Left hindlimb (tissue), 1 donor: Measurements from ENCODE around the gene PDK1.
A peak's percentile ranks its signal among the peaks of the same experiment; 100 is the strongest.
"Not testable (repeated sequence)": the region's sequence is repeated elsewhere in the genome, so short reads cannot be mapped to it uniquely, and the experiment has no call there.

Source experiments
- DNase-seq: peaks from one replicate; pipeline ENCODE4 v3.0.0-alpha.2; 2018

PDK1 gene

GRCh38 chr2:172552547-172553291 lies 3.2 kb upstream of the PDK1 start:
- DNase-seq = no peak

GRCh38 chr2:172554352-172555271 lies 1.3 kb upstream of the PDK1 start:
- no peak for DNase-seq

DNA sequence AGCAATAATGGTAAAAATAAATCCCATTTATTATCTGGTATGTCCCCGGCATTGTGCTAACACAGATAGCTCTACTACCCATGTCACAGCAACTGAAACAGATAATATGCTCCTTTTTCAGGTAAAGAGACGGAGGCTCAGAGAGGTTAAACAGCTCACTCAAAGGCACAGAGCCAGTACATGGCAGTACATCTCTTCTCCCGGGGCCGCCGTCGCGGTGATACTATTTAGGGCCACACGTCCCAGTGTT lies 693 bp upstream of the PDK1 start:
- no peak for DNase-seq

DNA sequence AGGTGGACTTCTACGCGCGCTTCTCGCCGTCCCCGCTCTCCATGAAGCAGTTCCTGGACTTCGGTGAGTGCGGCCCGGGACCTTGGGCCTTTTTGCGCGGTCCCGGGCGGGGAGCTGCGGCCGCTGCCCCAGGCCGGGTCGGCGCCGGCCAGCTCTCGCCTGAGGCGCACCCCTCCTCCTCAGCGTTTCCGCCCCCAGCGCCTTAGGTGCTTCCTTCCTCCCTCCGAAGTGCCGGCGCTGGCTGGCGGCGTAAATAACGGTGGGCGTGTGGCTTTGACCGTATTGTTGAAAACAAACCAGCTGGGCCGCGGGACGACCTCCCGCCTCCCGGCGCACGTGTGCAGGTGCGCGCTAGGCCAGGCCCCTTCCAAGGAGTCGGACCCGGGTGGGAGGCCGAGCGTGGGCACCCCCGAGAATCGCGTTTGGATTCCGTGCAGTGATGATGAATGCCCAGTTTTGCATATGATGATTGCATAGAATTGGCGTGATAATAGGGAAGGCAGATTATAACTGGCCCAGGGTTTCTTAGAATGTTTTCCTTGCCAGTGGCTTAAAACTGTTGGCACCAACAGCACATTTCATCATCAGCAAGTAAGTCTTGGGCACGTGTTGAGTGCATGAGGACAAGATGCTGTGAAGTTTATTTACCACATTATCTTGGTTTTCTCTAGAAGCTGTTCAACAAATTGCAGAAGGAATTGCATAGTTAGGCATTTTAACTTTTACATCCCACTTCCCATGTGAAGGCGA lies 569 bp downstream of the PDK1 start:
- peak; percentile 63 for DNase-seq

- DNase-seq = no peak
Measured at GRCh38 chr2:172558372-172558771, 2.5 kb downstream of the PDK1 start.

GRCh38 chr2:172560721-172561120 lies 4.8 kb downstream of the PDK1 start:
- no peak for DNase-seq

DNA sequence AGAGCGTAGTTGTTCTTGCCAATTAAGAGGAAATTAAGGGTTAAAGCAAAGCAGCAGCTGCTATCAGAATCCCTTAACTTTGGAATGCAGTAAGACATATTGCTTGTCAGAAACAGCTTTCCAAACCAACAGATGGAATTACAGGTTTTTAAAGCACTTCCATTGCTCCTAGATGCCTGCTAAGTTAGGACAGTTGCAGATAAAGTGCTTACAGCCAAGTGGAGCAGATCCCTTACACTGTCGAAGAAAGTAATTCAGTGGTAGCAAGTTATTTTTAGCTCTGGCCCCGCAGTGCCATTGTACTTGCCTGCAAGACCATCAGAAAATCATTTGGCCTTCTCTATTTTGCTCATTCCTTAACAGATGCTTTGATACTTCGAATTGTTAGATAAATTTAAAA lies 5.4 kb downstream of the PDK1 start:
- DNase-seq = no peak

DNA sequence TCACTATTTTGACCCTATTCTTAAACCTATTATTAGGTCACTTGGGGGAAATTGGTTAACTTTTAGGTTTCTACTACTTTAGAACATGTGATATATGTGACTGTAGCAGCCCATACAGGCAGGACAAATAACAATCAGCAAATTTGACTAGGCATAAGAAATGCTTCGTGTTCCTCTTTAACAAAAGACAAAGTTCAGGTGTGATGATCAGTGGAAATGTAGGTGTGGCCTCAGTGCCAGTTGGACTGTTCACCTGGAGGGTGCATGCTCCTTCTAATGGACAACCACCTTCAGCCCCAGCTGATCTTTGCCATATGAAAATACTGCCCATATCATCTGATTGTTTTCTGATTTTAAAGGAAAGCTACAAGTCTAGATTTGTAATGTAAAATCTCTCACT lies 6.4 kb downstream of the PDK1 start:
- no peak for DNase-seq

GRCh38 chr2:172564376-172564775 lies 8.5 kb downstream of the PDK1 start:
- no peak for DNase-seq

DNA sequence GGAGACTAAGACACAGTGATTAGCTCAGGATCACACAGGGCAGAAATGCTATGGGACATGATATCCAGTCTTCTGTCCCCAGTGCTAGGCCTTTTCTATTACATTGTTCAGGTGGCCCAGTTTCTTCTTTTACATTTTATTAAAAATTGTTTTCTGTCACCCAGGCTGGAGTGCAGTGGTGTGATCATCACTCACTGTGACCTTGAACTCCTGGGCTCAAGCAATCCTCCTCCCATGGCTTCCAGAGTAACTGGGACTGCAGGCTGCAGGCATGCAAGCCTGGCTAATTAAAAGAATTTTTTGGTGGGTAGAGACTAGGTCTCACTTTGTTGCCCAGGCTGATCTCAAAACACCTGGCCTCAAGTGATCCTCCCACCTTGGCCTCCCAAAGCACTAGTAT lies 15.4 kb downstream of the PDK1 start:
- no peak for DNase-seq

- DNase-seq = no peak
Measured at GRCh38 chr2:172572981-172573380, 17.1 kb downstream of the PDK1 start.

GRCh38 chr2:172574965-172575364 lies 19.1 kb downstream of the PDK1 start:
- DNase-seq = no peak

DNA sequence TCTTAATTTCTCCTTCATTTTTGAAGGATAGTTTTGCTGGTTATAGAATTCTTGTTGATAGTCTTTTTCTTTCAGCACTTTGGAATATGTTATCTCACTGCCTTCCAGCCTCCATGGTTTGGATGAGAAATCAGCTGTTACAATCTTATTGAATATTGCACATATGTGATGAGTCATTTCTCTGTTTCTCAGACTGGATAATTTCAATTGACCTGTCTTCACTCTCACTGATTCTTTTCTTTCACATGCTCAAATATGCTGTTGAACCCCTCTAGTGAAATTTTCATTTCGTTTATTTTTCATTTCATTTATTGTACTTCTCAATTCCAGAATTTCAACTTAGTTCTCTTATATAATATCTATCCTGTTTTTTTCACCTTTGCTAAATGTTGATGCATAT lies 22.2 kb downstream of the PDK1 start:
- no peak for DNase-seq

DNA sequence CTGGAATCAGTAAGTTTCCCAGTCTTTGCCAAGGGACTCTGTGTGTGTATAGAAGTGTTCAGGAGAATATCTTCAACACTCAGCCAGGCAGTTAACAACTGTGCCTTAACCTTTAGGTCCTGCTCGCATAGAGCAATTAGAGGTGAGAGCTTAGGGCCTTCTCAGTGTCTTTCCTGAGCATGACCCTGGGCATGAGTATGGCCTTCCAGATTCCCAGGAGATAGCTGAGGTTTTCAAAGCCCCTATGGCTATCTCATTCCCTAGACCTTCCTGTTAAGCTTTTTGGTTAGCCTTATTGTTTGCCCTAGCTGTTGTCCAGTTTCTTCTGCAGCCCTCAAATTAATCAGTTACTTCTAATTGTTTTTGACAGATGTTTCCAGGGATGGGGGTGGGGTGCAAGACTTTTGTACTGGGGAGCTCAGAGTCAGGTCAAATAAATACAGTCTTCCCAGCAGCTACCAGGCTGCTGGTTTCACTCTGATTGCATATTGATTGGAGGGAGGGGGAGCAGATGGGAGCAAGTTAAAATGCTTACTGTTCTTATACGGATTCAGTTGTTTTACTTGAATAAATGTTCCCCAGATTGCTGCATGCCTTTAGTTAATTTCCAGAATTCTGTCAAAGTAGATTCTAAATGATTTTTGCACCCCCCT lies 23.1 kb downstream of the PDK1 start:
- DNase-seq = no peak

DNA sequence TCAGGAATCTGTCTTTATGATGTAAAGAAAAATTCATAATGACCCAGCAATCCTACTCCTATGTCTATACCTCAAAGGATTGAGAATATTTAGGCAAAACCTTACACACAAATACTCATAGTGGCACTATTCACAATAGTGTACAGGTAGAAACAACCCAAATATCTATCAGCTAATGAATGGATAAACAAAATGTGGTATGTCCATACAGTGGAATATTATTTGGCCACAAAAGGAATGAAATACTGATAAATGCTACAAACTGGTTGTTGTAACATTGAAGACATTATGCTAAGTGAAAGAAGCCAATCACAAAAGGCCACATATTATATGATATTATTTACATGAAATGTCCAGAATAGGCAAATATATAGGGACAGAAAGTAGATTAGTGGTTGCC lies 24.7 kb downstream of the PDK1 start:
- DNase-seq = no peak

DNA sequence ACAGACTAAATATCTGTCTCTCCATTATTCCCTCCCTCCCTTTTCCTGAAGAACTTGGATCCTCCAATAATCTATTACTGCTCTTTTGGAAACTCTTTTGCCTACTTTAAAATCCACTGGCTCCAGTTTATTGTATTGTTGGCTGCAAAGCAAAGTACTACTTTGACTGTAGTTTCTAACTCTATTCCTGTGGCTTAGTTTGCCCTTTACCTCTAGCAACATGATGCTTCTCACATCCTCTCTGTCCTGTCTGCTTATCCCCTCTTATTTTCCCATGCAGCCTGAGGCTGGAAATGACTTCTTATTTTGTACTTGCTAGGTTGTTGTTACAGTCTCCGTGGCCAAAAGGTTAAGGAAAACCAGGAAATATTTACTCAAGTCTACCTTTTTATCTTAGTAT lies 26.8 kb downstream of the PDK1 start:
- no peak for DNase-seq

GRCh38 chr2:172586245-172586891 lies 30.5 kb downstream of the PDK1 start:
- no peak for DNase-seq

DNA sequence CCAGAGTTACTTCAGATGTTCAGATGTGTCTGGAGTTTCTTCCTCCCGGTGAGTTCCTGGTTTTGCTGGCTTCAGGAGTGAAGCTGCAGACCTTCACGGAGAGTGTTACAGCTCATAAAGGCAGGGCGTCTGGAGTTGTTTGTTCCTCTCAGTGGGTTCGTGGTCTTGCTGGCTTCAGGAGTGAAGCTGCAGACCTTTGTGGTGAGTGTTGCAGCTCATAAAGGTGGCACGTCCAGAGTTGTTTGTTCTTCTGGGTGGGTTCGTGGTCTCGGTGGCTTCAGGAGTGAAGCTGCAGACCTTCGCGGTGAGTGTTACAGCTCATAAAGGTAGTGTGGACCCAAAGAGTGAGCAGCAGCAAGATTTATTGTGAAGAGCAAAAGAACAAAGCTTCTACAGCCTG lies 31.3 kb downstream of the PDK1 start:
- DNase-seq = not testable (repeated sequence)

- no peak for DNase-seq
Measured at GRCh38 chr2:172588931-172589330, 33.0 kb downstream of the PDK1 start.

GRCh38 chr2:172591386-172591785 lies 35.5 kb downstream of the PDK1 start:
- not testable (repeated sequence) for DNase-seq

DNA sequence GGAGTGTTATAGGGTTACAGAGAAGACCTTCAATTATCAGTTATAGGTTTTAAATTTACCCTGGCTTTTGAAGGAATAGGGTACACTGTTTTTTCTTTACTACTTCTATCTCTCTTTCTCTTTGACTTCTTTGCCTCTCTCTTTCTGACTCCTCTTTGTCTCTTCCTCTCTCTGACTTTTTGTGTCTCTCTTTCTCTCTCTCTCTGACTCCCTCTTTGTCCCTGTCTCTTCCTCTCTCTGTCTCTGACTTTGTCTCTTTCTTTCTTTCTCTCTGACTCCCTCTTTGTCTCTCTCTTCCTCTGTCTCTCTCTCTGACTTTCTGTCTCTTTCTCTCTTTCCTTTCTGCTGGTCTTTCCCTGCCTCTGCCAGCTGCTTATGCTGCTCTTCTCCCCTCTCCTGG lies 36.3 kb downstream of the PDK1 start:
- DNase-seq = not testable (repeated sequence)

GRCh38 chr2:172596776-172597175 lies 40.9 kb downstream of the PDK1 start:
- no peak for DNase-seq
